ENCODE results near the gene ALPL. TPM values are rescaled to one million over a fixed set of nuclear protein-coding genes. Genes with fewer than 3 reads are reported as not detected.
A peak's percentile ranks its signal among the peaks of the same experiment; 100 is the strongest.

Gene ALPL
- total and polyA plus RNA-seq, 9 of the 15 experiments (the other 6 are each of a cell fraction or from before 2014, with no cell fraction given): 0.04 to 0.38 (median 0.18) TPM; not detected in 4

DNA sequence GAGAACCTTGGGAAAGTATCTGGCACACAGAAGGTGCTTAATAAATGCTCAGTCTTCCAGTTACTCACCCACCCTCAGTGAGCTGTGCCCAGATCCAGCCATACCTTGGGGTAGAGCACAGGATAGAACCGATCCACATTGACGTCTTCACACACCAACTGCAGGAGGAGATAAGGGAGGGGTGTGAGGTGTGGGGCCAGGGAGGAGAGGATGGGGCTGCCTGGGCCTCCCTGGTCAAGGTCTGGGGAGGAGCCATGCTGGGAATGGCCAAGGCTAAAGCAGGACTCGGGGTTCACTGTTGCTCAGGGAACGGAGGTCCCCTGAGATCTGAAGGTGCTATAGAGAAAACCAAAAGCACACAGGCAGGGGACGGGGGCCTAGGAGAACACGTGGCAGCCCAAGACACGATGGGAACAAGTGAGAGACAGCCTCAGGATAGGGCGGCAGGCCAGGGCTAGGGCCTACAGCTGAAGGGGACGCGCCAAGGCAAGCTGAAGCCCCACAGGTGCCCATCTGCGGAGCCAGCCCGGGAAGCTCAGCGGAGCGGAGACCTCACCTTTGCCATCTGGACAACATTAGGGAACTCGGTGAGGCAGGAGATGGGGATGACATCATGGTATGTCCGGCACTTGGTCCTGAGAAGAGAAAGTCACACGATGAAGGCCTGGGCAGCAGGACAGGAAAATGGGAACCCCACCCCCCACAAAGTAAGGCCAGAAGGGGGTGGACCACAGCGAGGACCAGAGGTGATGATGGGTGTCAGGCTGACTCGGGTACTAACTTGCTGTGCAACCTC, 104.0 kb downstream of the ALPL start (continued):
- TF ChIP-seq TEAD4 (IDR thresholded peaks at IDR 0.05; ENCODE audit: low read length) (peak; percentile 75), TEAD4 (CRISPR knock-in tag; IDR thresholded peaks at IDR 0.05; ENCODE audit: borderline replicate concordance) (no peak), RCOR1 (IDR thresholded peaks at IDR 0.05; ENCODE audit: borderline replicate concordance in 1 of 2, low read depth in 2 of 2, low read length in 2 of 2) (peak in 1 of 2 experiments; percentile 84; a peak in 3 of 4 replicates), NEUROD1 (IDR thresholded peaks at IDR 0.05; ENCODE audit: borderline replicate concordance, low read depth, low read length, partially characterized antibody) (peak; percentile 45), ZNF717 (CRISPR knock-in tag; IDR thresholded peaks at IDR 0.05) (no peak), HDAC6 (IDR thresholded peaks at IDR 0.05; ENCODE audit: low read depth, low read length) (no peak), SMARCB1 (IDR thresholded peaks at IDR 0.05; ENCODE audit: insufficient read length, low read depth) (no peak), SMARCA5 (IDR thresholded peaks at IDR 0.05) (0 out of 2 replicates have a peak, but pooled peaks have one; percentile 12), ESRRA (IDR thresholded peaks at IDR 0.05; ENCODE audit: borderline replicate concordance, low read depth) (no peak; the same call in 1 of the 2 replicates), RHOXF2B (CRISPR knock-in tag; conservative IDR thresholded peaks at IDR 0.05) (no peak)
- TF ChIP-seq, protein P1, sequence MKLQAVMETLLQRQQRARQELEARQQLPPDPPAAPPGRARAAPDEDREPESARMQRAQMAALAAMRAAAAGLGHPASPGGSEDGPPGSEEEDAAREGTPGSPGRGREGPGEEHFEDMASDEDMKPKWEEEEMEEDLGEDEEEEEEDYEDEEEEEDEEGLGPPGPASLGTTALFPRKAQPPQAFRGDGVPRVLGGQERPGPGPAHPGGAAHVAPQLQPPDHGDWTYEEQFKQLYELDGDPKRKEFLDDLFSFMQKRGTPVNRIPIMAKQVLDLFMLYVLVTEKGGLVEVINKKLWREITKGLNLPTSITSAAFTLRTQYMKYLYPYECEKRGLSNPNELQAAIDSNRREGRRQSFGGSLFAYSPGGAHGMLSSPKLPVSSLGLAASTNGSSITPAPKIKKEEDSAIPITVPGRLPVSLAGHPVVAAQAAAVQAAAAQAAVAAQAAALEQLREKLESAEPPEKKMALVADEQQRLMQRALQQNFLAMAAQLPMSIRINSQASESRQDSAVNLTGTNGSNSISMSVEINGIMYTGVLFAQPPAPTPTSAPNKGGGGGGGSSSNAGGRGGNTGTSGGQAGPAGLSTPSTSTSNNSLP (IDR thresholded peaks at IDR 0.05; ENCODE audit: borderline replicate concordance, low read depth, low read length): no peak
- TF ChIP-seq, protein P2, sequence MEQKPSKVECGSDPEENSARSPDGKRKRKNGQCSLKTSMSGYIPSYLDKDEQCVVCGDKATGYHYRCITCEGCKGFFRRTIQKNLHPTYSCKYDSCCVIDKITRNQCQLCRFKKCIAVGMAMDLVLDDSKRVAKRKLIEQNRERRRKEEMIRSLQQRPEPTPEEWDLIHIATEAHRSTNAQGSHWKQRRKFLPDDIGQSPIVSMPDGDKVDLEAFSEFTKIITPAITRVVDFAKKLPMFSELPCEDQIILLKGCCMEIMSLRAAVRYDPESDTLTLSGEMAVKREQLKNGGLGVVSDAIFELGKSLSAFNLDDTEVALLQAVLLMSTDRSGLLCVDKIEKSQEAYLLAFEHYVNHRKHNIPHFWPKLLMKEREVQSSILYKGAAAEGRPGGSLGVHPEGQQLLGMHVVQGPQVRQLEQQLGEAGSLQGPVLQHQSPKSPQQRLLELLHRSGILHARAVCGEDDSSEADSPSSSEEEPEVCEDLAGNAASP (IDR thresholded peaks at IDR 0.05): no peak
- TF ChIP-seq, protein P3, sequence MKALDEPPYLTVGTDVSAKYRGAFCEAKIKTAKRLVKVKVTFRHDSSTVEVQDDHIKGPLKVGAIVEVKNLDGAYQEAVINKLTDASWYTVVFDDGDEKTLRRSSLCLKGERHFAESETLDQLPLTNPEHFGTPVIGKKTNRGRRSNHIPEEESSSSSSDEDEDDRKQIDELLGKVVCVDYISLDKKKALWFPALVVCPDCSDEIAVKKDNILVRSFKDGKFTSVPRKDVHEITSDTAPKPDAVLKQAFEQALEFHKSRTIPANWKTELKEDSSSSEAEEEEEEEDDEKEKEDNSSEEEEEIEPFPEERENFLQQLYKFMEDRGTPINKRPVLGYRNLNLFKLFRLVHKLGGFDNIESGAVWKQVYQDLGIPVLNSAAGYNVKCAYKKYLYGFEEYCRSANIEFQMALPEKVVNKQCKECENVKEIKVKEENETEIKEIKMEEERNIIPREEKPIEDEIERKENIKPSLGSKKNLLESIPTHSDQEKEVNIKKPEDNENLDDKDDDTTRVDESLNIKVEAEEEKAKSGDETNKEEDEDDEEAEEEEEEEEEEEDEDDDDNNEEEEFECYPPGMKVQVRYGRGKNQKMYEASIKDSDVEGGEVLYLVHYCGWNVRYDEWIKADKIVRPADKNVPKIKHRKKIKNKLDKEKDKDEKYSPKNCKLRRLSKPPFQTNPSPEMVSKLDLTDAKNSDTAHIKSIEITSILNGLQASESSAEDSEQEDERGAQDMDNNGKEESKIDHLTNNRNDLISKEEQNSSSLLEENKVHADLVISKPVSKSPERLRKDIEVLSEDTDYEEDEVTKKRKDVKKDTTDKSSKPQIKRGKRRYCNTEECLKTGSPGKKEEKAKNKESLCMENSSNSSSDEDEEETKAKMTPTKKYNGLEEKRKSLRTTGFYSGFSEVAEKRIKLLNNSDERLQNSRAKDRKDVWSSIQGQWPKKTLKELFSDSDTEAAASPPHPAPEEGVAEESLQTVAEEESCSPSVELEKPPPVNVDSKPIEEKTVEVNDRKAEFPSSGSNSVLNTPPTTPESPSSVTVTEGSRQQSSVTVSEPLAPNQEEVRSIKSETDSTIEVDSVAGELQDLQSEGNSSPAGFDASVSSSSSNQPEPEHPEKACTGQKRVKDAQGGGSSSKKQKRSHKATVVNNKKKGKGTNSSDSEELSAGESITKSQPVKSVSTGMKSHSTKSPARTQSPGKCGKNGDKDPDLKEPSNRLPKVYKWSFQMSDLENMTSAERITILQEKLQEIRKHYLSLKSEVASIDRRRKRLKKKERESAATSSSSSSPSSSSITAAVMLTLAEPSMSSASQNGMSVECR (CRISPR knock-in tag; IDR thresholded peaks at IDR 0.05): no peak
- TF ChIP-seq, protein P4, sequence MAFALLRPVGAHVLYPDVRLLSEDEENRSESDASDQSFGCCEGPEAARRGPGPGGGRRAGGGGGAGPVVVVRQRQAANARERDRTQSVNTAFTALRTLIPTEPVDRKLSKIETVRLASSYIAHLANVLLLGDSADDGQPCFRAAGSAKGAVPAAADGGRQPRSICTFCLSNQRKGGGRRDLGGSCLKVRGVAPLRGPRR (CRISPR knock-in tag; IDR thresholded peaks at IDR 0.05): no peak
- TF ChIP-seq, protein P5, sequence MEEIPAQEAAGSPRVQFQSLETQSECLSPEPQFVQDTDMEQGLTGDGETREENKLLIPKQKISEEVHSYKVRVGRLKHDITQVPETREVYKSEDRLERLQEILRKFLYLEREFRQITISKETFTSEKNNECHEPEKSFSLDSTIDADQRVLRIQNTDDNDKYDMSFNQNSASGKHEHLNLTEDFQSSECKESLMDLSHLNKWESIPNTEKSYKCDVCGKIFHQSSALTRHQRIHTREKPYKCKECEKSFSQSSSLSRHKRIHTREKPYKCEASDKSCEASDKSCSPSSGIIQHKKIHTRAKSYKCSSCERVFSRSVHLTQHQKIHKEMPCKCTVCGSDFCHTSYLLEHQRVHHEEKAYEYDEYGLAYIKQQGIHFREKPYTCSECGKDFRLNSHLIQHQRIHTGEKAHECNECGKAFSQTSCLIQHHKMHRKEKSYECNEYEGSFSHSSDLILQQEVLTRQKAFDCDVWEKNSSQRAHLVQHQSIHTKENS (CRISPR knock-in tag; IDR thresholded peaks at IDR 0.05): no peak
- TF ChIP-seq, protein P6, sequence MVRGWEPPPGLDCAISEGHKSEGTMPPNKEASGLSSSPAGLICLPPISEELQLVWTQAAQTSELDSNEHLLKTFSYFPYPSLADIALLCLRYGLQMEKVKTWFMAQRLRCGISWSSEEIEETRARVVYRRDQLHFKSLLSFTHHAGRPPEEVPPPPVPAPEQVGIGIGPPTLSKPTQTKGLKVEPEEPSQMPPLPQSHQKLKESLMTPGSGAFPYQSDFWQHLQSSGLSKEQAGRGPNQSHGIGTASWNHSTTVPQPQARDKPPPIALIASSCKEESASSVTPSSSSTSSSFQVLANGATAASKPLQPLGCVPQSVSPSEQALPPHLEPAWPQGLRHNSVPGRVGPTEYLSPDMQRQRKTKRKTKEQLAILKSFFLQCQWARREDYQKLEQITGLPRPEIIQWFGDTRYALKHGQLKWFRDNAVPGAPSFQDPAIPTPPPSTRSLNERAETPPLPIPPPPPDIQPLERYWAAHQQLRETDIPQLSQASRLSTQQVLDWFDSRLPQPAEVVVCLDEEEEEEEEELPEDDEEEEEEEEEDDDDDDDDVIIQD (CRISPR knock-in tag; IDR thresholded peaks at IDR 0.05): no peak
